Limb (tissue), 2 donors: ENCODE data around the gene CFLAR.

ENCODE experiments used
- DNase-seq, 2 donors: peaks; one replicate each; pipeline ENCODE4 v3.0.0-alpha.2; 2016; ENCODE audit errors: extremely low spot score in 2 of 2

The CFLAR gene

DNA sequence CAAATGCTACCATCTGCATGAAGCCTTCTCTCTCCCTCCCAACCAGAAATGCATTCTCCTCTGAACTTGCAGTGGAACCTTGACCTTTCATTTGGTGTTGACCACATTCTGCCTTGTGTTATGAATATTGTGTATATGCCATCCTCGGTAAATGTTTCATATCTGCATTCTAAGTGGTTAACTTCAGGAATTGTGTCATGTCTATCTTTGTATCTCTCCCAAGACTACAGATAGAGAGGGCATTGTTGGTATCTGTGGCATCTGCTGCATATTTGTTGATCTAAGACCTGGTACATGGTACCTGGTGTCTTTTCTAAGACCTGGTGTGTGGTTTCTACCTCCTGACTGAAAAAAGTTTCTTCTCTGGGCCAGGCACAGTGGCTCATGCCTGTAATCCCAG lies 101.0 kb downstream of the CFLAR start:
- no peak for DNase-seq

GRCh38 chr2:201218780-201219179 lies 102.8 kb downstream of the CFLAR start:
- no peak for DNase-seq

GRCh38 chr2:201219328-201220096 lies 103.5 kb downstream of the CFLAR start:
- DNase-seq, result no peak

DNA sequence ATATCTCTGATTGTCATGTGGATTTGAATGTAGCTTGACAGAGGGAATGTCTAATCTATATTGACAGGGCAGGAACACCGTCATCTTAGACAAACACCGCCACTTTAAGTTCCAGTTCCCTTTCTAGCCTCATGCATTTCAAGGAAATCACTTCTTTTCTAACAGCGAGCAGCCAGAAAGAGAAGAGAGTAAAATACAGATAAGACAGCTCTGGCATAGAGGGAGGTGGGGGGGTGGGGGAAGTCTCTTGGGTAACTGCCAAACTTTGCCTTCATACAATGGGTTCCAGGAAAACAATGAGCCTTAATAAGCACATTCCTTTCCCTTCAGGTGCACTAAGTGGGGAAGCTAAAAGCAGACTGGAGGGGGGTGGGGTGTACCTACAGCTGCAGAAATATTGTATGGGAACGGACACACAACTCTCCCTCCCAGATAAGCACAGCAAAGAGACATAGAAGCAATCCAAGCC lies 104.2 kb downstream of the CFLAR start:
- no peak for DNase-seq

- DNase-seq, result no peak
These were observed 107.4 kb downstream of the CFLAR start for GRCh38 chr2:201223089-201224073.
